OCI-LY7 (cell line): ENCODE data around the gene CYP2F1.

Experiments used
- EZH2phosphoT487 ChIP-seq: fragments of 200-600 bp; sonication (generic); IDR thresholded peaks from 2 replicates; pipeline ENCODE4 v1.6.1; 2018; ENCODE audit warnings: low read depth, borderline replicate concordance, mild to moderate bottlenecking, mixed run types, antibody characterized with exemption, low read length, moderate library complexity, mixed read lengths
- TF ChIP-seq, protein P1 (sequence below): fragments of 200-600 bp; sonication (generic); conservative IDR thresholded peaks from 2 replicates; pipeline ENCODE4 v1.5.1; 2014; ENCODE audit warnings: mild to moderate bottlenecking, antibody characterized with exemption, low read length, moderate library complexity, mixed read lengths

DNA sequence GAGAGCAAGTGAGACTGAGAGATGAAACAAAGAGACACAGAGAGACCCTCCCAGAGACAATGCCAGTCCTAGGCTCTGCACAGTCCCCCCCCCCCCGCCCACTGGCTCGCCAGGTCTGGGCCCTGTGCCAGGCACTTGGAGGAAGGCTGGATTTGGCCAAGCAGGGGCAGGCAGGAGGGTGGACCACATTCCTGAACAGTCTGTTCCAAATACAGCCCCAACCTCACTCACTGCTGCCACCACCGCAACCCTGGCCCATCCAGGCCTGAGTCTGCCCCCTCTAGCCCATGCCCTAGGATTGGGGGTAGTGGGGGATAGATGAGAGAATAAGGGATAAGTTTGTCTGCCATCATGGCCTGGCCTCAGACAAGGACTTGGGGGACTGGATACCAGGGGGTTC is 19.0 kb downstream of the CYP2F1 start:
- TF ChIP-seq, protein P1, sequence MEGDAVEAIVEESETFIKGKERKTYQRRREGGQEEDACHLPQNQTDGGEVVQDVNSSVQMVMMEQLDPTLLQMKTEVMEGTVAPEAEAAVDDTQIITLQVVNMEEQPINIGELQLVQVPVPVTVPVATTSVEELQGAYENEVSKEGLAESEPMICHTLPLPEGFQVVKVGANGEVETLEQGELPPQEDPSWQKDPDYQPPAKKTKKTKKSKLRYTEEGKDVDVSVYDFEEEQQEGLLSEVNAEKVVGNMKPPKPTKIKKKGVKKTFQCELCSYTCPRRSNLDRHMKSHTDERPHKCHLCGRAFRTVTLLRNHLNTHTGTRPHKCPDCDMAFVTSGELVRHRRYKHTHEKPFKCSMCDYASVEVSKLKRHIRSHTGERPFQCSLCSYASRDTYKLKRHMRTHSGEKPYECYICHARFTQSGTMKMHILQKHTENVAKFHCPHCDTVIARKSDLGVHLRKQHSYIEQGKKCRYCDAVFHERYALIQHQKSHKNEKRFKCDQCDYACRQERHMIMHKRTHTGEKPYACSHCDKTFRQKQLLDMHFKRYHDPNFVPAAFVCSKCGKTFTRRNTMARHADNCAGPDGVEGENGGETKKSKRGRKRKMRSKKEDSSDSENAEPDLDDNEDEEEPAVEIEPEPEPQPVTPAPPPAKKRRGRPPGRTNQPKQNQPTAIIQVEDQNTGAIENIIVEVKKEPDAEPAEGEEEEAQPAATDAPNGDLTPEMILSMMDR = no peak
- no peak for TF ChIP-seq EZH2phosphoT487
